ENCODE results near the gene IFT20. TPM values are rescaled to one million over a fixed set of nuclear protein-coding genes. Genes with fewer than 3 reads are reported as not detected.

IFT20 gene
- total and polyA plus RNA-seq, 2 experiments from 2014 or later, result 13.2 to 32.3 TPM

DNA sequence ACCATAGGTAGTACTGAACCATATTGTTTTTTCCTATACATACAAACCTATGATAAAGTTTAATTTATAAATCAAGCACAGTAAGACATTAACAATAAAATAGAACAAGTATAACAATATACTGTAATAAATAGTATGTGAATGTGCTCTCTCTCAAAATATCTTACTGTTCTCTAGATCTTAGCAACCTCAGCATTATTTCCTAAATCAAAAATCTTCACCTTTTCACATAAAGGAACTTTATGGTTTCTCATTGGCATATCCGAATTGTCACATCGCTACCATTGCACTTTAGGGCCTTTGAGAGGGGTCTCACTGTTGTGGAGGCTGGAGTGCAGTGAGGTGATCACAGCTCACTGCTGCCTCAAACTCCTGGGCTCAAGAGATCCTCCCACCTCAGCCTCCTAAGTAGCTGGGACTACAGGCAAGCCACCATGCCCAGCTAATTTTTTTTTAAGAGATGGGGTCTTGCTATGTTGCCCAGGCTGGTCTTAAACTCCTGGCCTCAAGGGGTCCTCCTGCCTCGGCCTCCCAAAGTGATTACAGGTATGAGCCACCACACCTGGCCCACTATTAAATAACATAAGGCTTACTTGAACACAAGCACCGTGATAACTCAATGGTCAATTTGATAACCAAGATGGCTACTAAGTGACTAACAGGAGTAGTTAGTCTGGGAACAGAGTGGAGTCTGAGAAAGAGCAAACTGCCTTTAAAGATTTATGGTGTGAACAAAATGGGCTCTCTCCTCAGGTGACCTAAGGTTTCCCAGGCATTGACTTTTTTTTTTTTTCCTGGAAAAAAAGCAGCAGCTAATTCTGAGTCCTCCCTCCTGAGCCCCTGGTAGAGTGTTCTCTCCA, 19.2 kb downstream of the IFT20 start (continued):
- TF ChIP-seq, protein P1, sequence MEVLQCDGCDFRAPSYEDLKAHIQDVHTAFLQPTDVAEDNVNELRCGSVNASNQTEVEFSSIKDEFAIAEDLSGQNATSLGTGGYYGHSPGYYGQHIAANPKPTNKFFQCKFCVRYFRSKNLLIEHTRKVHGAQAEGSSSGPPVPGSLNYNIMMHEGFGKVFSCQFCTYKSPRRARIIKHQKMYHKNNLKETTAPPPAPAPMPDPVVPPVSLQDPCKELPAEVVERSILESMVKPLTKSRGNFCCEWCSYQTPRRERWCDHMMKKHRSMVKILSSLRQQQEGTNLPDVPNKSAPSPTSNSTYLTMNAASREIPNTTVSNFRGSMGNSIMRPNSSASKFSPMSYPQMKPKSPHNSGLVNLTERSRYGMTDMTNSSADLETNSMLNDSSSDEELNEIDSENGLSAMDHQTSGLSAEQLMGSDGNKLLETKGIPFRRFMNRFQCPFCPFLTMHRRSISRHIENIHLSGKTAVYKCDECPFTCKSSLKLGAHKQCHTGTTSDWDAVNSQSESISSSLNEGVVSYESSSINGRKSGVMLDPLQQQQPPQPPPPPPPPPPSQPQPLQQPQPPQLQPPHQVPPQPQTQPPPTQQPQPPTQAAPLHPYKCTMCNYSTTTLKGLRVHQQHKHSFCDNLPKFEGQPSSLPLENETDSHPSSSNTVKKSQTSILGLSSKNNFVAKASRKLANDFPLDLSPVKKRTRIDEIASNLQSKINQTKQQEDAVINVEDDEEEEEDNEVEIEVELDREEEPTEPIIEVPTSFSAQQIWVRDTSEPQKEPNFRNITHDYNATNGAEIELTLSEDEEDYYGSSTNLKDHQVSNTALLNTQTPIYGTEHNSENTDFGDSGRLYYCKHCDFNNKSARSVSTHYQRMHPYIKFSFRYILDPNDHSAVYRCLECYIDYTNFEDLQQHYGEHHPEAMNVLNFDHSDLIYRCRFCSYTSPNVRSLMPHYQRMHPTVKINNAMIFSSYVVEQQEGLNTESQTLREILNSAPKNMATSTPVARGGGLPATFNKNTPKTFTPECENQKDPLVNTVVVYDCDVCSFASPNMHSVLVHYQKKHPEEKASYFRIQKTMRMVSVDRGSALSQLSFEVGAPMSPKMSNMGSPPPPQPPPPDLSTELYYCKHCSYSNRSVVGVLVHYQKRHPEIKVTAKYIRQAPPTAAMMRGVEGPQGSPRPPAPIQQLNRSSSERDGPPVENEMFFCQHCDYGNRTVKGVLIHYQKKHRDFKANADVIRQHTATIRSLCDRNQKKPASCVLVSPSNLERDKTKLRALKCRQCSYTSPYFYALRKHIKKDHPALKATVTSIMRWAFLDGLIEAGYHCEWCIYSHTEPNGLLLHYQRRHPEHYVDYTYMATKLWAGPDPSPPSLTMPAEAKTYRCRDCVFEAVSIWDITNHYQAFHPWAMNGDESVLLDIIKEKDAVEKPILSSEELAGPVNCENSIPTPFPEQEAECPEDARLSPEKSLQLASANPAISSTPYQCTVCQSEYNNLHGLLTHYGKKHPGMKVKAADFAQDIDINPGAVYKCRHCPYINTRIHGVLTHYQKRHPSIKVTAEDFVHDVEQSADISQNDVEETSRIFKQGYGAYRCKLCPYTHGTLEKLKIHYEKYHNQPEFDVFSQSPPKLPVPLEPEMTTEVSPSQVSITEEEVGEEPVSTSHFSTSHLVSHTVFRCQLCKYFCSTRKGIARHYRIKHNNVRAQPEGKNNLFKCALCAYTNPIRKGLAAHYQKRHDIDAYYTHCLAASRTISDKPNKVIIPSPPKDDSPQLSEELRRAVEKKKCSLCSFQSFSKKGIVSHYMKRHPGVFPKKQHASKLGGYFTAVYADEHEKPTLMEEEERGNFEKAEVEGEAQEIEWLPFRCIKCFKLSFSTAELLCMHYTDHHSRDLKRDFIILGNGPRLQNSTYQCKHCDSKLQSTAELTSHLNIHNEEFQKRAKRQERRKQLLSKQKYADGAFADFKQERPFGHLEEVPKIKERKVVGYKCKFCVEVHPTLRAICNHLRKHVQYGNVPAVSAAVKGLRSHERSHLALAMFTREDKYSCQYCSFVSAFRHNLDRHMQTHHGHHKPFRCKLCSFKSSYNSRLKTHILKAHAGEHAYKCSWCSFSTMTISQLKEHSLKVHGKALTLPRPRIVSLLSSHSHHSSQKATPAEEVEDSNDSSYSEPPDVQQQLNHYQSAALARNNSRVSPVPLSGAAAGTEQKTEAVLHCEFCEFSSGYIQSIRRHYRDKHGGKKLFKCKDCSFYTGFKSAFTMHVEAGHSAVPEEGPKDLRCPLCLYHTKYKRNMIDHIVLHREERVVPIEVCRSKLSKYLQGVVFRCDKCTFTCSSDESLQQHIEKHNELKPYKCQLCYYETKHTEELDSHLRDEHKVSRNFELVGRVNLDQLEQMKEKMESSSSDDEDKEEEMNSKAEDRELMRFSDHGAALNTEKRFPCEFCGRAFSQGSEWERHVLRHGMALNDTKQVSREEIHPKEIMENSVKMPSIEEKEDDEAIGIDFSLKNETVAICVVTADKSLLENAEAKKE (CRISPR knock-in tag; IDR thresholded peaks at IDR 0.05), result no peak
- TF ChIP-seq JUNB (IDR thresholded peaks at IDR 0.05; ENCODE audit: unreplicated experiment), result no peak

- Histone ChIP-seq H3F3A (replicated peaks; ENCODE audit: low read depth) (no peaks in the 10 kb centered on the region), H3K9me2 (ENCODE audit: insufficient read depth) (no peaks in the 10 kb centered on the region), H3K27ac (ENCODE audit: low read depth) (no peak overlapping the region), H3K79me2 (replicated peaks; ENCODE audit: insufficient read depth) (no peaks in the 10 kb centered on the region), H4K20me1 (replicated peaks; ENCODE audit: insufficient read depth) (no peaks in the 10 kb centered on the region), H3K36me3 (ENCODE audit: insufficient read depth) (no peaks in the 10 kb centered on the region), H2AFZ (no peak overlapping the region), H3K4me3 (no peak overlapping the region), H3K27me3 (ENCODE audit: insufficient read depth) (no peaks in the 10 kb centered on the region), H3K4me2 (no peak overlapping the region), H3K4me1 (ENCODE audit: insufficient read depth) (peaks cover 9% of the 10 kb centered on the region)
- Mint-ChIP-seq H3K27me3 (ENCODE audit: insufficient read depth, low read depth, poor library complexity) (peaks cover 11% of the 10 kb centered on the region), H3K9me3 (no peaks in the 10 kb centered on the region; the same call in 2 of the 3 replicates), H3K27ac (no peak overlapping the region), H3K4me3 (no peak overlapping the region), H3K4me1 (peaks cover 17% of the 10 kb centered on the region), H3K36me3 (ENCODE audit: low read depth) (no peaks in the 10 kb centered on the region; the same call in 2 of the 3 replicates)
- ATAC-seq (no peak), DNase-seq (ENCODE audit: low spot score) (no peak)
- TF ChIP-seq CREB1 (CRISPR knock-in tag; IDR thresholded peaks at IDR 0.05; ENCODE audit: low read depth), result no peak
- no peak for TF ChIP-seq JUNB (IDR thresholded peaks at IDR 0.05; ENCODE audit: unreplicated experiment)
- TF ChIP-seq, protein P2, sequence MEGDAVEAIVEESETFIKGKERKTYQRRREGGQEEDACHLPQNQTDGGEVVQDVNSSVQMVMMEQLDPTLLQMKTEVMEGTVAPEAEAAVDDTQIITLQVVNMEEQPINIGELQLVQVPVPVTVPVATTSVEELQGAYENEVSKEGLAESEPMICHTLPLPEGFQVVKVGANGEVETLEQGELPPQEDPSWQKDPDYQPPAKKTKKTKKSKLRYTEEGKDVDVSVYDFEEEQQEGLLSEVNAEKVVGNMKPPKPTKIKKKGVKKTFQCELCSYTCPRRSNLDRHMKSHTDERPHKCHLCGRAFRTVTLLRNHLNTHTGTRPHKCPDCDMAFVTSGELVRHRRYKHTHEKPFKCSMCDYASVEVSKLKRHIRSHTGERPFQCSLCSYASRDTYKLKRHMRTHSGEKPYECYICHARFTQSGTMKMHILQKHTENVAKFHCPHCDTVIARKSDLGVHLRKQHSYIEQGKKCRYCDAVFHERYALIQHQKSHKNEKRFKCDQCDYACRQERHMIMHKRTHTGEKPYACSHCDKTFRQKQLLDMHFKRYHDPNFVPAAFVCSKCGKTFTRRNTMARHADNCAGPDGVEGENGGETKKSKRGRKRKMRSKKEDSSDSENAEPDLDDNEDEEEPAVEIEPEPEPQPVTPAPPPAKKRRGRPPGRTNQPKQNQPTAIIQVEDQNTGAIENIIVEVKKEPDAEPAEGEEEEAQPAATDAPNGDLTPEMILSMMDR (conservative IDR thresholded peaks at IDR 0.05; ENCODE audit: low read depth in 2 of 2), result no peak
- TF ChIP-seq STAT1 (IDR thresholded peaks at IDR 0.05; ENCODE audit: unreplicated experiment), result no peak
- TF ChIP-seq ZNF114 (CRISPR knock-in tag; IDR thresholded peaks at IDR 0.05), result no peak
- no peak for TF ChIP-seq NANOG (IDR thresholded peaks at IDR 0.05; ENCODE audit: borderline replicate concordance)
- no peak for TF ChIP-seq ETS1 (IDR thresholded peaks at IDR 0.05)
- TF ChIP-seq REST (IDR thresholded peaks at IDR 0.05; ENCODE audit: unreplicated experiment), result no peak
- no peak for TF ChIP-seq POLR2AphosphoS5 (IDR thresholded peaks at IDR 0.05; ENCODE audit: low read depth)
- TF ChIP-seq ZNF331 (CRISPR knock-in tag; IDR thresholded peaks at IDR 0.05; ENCODE audit: low read depth), result no peak
- no peak for TF ChIP-seq EZH2 (IDR thresholded peaks at IDR 0.05; ENCODE audit: low read depth, unreplicated experiment)
Observed at GRCh38 chr17:28313841-28314240, 21.4 kb downstream of the IFT20 start.

All from GM23338 (cell line).